HG02763 (cell line): Measurements from ENCODE around the gene DCDC1.

Experiments used
- ATAC-seq: cut with Tn5 transposase; IDR thresholded peaks from one replicate; pipeline ENCODE4 v1.9.1; 2021; ENCODE audit warnings: mild to moderate bottlenecking, moderate library complexity; ENCODE audit not compliant: unreplicated experiment

The DCDC1 gene

DNA sequence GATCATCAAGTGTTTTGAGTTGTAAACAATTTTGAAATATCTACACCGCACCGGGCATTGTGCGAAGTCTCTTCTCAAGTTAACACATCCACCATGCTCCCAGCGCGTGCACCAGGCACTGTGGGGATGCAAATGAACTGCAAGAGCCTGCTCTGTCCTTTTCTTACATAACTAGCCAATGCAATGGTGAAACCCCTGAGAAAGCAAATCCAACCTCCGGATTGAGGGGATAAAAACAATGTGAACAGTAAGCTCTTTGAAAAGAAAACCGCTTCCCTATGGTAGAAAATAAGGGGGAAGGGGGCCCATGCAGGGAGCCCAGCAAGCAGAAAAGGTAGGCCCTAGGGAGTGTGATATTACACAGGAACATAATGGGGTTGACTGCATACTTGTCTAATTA lies 508.5 kb downstream of the DCDC1 start:
- ATAC-seq = no peak

DNA sequence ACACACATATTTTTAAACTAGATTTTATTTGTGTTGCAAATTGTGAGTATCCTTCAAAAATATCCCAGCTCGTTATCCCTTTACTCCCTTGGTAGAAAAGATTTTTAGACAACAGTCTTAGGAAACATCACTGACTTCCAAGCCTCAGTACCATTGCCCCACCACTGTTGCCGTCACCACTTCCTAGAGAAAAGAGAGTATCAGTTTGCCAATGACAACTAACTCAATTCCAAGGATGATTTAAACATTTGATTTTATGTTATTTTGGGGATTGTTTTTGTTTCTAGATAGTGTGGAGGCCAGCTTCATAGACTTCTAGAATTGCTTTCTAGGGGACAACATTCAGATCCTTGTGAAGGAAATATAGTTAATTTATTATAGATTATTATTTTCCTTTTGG lies 509.4 kb downstream of the DCDC1 start:
- no peak for ATAC-seq

DNA sequence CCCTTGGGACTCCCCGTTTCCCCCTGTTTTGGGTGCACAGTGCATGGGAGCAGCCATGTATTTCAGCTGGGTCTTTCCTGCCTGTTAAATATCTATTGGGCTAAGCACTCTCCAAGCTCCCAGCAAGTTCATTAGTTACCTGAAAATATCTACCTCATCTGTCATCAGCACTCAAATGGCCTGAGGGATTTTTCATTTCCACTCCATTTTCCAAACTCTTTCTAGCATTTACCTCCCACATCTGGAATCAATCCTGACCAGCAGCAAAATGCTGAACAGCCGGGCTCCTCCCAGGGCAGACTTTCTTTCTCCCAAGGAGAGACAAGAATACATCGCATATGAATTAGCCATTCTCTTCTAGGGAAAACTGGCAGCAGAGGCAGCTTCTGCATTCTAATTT lies 509.9 kb downstream of the DCDC1 start:
- no peak for ATAC-seq

DNA sequence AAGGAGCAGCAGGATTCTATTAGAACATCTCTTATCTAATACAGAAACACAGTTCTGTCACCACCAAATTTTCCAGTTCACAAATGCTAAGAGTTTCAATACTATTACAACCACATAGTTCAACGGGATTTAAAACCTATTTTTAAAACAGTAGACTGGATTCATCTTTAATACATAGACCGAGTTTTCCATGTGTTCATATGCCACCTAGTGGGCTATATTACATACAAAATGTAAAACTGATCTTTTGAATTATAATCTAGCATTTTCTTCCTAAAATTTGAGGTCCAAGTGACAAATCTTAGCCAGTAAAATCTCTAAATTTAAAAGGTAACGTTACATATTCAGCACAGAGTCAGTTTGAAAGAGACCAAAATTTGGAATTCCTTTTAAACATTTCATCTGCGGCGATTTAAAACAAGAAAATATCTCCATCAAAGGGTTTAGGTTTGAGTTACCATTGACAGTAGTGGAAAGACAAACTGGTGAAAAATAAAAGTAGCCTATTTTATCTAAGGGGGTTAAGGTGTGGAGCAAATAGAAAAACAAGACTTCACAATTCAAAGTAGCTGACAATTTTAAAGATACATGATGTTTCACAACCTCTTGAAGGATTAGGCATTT lies 514.0 kb downstream of the DCDC1 start:
- ATAC-seq = no peak

DNA sequence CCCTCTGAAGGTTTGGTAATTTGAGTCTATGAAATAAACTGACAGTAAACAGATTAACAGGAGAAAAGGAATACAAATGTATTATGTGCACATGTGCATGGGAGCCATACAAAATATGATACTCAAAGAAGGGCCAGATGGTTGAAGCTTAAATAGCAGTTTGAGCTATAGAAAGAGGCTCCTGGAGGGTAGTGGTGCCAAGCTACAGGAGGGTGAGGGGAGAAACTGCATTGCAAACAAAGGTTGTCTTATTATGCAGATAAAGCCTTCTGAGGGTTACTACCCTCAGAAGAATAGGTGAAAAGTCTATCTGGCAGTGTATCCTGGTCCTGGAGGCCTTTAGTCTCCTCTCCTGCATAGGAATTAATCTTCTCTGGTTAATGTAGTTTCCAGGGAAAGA lies 516.1 kb downstream of the DCDC1 start:
- no peak for ATAC-seq

DNA sequence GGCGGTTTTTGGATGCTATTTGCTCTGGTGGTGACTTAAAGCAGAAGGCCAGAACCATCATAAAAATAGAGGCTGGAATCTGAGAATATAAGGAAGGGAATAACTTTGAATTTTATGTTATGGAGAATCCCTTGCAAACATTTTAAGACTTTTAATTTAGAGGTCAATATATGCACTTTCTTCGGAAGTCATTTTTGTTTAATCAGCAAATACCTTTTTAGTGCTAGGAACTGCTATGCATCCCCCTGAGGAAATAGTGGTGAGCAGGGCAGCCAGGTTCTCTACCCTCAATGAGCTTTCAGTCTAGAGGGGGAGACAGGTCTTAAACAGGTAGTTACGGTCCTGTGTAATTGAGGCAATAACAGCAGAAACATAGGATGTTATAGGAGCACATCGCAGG lies 516.9 kb downstream of the DCDC1 start:
- no peak for ATAC-seq

DNA sequence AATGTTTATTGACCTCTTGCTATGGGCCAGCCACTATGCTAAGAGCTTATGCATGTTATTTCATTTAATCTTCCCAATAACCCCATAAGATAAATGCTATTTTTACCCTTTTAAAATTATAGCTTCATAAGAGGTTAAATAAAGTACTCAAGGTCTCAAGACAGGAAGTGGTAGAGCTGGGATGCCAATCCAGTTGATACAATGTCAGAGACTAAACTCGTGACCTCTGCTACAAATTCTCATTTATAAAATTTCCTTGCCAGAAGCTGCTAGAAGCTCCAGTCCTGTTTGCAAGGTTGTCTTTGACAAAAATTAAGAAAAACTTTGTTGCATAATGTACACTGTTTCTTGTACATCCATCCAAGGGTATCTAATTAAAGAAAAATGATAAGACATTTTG lies 517.4 kb downstream of the DCDC1 start:
- no peak for ATAC-seq

DNA sequence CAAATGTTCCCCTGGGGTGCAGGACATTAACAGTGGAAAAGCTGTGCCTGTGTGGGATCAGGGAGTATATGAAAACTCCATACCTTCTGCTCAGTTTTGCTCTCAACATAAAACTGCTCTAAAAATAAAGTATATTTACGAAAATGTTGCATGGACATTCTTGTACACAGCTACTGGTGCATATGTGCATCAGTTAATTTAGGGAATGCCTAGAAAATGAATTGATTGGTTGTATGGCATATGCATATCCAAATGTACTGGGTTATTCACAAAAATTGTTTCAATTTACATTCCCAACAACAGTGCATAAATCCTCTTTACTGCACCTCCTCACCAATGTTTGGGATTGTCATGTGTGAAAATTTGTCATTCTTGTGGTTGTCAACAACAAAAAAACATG lies 532.3 kb downstream of the DCDC1 start:
- ATAC-seq = no peak

DNA sequence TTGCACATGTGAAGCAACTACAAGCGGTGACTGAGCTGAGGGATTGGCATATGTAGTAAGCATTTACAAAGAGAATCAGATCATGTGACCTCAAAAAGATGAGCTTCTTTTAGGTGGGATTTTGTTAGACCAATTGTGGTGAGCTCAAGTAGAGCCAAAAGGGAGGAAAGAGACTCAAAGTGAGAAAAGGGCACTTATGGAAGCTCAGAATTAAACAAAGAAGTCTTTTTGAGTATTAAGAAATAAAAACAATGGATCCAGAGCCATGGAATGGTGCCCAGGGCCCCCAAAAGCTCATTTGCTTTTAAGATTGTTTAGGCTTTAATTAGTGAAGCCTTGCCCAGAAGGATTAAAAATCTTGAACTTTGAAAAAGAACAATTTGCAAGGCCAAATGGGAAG lies 536.7 kb downstream of the DCDC1 start:
- no peak for ATAC-seq

DNA sequence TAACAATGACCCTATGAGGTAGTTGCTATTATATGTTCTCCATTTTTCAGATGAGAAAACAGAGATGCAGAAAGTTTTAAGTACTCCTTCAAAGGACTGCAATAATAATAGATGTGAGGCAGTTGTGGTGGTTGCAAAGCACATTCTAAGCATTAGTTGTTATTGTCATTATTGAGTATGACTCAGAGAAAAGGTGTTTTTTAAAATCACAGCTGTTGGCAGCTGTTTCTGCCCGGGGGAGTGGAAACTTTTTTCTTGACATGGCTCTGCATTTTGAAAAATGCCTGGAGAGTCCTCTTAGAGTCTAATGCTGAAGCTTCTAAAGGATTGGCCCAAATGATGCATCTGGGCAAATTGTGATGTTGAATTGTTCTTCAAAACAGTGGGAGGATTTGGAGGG lies 538.9 kb downstream of the DCDC1 start:
- no peak for ATAC-seq

DNA sequence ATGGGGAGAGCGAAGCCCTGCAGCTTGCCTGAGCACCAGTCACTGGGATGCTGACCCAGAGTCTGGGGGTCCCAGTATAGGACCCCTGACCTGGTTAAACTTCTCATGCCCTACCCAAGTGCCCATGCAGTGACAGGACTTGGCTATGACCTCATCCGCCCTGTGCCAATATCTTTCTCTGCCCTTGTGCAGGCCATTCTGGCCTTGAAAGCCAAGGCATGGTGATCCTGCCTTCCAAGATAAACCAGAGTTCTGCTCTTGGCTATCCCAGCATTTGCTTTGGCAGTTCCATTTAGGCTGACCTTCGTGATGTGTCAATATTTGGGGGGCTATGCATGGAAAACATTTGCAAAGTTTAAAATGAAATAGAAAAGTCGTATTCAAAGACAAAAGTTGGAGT lies 542.6 kb downstream of the DCDC1 start:
- no peak for ATAC-seq

DNA sequence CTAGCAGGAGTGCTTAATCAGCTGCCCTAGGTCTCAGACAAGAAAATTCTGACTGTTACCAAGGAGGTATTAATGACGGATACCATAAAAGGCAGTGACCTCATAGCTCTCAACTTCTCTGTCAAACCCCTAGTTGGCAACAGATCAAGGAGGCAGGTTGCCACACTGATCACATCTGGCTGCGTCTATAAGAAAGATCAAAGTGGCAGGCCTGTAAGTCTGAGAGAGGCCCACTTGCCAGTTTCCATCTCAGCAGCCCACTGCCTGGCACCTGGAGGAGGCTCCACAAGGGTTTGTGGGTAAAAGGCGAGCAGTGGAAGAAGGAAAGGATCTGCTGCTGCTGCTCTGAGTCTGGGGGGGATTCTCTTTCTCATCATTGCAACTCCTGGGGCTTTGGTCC lies 543.8 kb downstream of the DCDC1 start:
- no peak for ATAC-seq

DNA sequence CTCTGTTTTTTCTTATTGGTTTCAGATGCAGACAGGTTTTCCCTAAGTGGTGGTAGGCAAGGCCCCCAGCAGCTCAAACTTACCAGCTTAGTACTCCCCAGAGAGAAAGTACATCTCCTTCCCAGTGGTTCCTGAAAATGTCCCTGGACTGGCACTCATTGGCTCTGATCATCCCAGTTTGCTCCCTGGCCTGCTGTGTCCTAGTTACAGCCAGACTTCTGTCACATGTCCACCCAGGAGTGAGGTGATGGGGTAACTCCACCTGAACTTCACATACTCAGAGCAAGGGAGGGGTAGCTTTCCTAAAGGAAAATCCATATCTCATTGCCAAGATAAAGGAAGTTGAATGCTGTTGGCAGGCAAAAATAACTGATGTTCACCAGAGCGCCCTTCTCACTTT lies 546.4 kb downstream of the DCDC1 start:
- no peak for ATAC-seq

DNA sequence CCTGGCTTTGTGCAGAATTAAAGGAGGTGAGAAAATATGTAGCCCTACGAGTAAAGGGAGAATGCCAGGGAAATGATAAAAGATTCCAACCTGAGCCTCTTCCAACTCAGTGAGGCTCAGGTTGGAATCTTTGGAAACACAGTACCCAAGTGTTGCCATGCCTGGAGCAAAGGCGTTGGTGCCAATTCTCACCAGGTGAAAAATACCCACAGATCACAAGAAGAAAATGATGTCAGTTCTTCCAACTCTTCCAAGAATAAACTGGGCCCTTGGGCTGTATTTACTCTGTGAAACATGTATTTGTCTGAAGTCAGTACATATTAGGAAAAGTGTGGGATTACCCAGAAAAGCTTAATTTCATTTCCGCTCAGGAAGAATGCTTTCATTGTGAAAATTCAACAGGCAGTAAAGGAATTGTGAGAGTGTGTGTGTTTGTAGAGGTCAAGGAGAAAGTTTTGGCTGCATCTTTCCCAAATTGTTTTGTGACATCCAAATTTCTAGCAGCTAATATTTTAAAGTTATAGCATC lies 548.0 kb downstream of the DCDC1 start:
- no peak for ATAC-seq

DNA sequence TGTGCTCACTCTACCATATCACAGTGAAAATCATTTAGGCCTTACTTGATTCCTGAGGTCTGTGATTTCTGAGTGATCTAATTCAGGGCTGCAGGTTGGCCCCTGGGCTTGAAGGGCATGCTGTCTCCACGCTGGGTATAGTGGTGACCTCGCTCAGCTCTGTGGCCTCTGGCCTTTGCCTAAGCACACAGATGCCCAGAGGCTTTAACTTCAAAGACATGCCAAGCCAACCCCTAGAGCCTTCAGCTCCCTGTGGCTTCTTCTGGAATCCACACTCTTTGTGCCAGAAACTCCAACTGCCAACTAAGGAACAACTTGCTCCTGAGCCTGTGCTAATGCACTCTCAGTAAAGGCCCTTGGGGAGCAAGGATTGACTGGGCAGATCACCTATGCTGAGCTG lies 550.8 kb downstream of the DCDC1 start:
- no peak for ATAC-seq

DNA sequence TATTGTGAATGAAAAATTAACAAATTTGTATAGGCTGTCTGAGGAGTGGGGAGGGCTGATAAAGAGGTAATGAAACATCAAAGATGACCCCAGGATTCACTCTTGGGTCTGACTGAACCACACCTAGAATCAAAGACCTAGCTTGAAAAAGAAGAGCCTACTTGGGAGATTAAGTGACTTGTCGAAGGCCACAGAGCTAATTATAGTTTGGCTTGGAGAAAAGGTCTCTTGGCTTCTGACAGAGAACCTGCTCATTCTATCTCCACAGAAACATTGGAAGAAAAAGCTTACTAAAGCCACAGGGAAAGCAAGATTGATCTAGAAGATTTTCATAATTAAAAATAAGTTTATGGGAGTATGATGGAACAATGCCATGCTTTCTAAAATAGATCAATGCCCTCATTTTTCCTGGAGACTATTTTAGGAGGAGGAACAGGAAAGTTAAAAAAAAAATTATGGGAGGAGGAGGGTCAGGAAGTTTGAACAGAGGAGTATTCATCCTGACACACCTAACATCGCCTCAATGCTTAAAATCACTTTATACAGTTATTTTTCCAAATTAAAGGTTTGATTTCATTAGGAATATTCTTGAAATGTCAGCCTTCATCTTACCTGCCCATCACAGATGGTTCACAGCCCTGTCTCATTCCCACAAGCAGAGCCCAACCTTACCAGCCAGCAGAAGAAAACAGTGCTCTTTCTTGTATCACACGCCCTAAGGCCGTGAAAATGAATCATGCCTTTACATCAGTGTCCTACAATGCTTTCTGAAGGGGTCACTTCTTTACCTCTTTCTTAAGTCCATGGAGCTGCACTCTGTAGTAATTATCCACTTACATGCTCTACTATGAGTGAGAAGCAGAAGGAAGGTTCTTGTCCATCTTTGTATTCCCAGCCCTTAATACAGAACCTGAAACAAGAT lies 552.3 kb downstream of the DCDC1 start:
- no peak for ATAC-seq

DNA sequence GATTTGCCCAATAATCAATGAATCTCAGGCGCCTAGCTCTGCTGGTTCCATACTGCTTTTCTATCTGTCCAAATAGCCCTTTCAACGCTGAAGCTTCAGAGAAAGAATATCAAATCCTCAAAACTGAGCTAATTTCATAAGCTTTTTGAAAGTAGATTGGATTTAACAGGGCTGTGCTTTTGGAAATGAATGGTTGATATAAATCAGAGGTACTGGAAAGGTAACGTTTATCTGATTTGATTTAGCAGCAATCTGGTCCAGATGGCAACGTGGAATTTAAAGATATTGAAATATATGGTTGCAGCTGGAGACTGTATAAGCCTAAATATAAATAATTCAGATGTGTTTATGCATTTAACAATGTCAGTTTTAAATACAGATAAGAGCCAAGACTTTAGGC lies 553.9 kb downstream of the DCDC1 start:
- ATAC-seq = no peak

DNA sequence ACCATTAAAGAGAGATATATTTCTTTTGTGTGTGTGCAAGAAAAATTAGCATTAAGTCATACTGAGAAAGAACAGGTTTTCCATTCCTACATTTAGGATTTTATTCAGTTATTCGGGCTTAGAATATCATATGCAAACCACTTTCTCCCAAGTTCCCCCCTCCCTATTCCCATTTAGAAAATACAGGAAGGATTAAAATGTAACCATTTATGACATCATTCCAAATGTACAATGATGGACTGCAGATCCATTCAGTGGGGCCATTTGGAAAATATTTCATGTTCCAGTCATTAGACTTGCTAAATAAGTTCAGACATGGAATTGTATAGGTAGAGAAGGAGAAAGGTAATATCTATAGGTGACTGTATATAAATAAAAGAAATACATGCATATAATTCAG lies 554.8 kb downstream of the DCDC1 start:
- no peak for ATAC-seq
